Brain microvascular endothelial cell (primary cell): ENCODE results near the gene BLACAT1.

Experiments
- DNase-seq: peaks from one replicate; pipeline ENCODE4 v3.0.0-alpha.2; 2020
- H3K27ac ChIP-seq: fragments of 250-450 bp; sonication (Bioruptor Pico); 2 replicates; pipeline ENCODE4 v1.5.1; 2020; ENCODE audit warnings: mild to moderate bottlenecking, moderate library complexity
- H3K27me3 ChIP-seq: fragments of 250-450 bp; sonication (Bioruptor Pico); replicated peaks from 2 replicates; pipeline ENCODE4 v1.5.1; 2020; ENCODE audit warnings: mild to moderate bottlenecking
- H3K36me3 ChIP-seq: fragments of 250-450 bp; sonication (Bioruptor Pico); replicated peaks from 2 replicates; pipeline ENCODE4 v1.5.1; 2020; ENCODE audit warnings: mild to moderate bottlenecking
- H3K4me3 ChIP-seq: 2 replicates; pipeline ENCODE4 v1.5.1; 2011; ENCODE audit warnings: low read depth, mild to moderate bottlenecking, control low read depth, low read length, moderate library complexity
- CTCF ChIP-seq: IDR thresholded peaks from 2 replicates; pipeline ENCODE4 v1.5.1; 2011; ENCODE audit warnings: low read depth, mild to moderate bottlenecking, moderate library complexity, low read length, control low read depth, inconsistent platforms; ENCODE audit errors: missing control alignments
- in situ Hi-C: cut with HindIII; loops from 2 replicates; pipeline ENCODE4 v1.10.0; 2017; ENCODE audit warnings: low sequenced_read_pairs, low pct_ligation_motif_present

Gene BLACAT1

GRCh38 chr1:205475855-205476254, 20.0 kb upstream of the BLACAT1 start:
- H3K4me3 ChIP-seq, result no peak overlapping the region
- H3K27me3 ChIP-seq, result peaks cover 14% of the 10 kb centered on the region
- H3K36me3 ChIP-seq, result no peaks in the 10 kb centered on the region
- DNase-seq, result no peak
- in situ Hi-C loops, result no loop called here
- no peak overlapping the region for H3K27ac ChIP-seq
- TF ChIP-seq CTCF, result no peak

- no peak for DNase-seq
- in situ Hi-C loops, result no loop called here
- no peak for TF ChIP-seq CTCF
- no peak overlapping the region for H3K27ac ChIP-seq
- no peaks in the 10 kb centered on the region for H3K36me3 ChIP-seq
- H3K27me3 ChIP-seq, result peaks cover 7% of the 10 kb centered on the region
- no peak overlapping the region for H3K4me3 ChIP-seq
Measured at GRCh38 chr1:205474571-205474970, 18.7 kb upstream of the BLACAT1 start.

DNA sequence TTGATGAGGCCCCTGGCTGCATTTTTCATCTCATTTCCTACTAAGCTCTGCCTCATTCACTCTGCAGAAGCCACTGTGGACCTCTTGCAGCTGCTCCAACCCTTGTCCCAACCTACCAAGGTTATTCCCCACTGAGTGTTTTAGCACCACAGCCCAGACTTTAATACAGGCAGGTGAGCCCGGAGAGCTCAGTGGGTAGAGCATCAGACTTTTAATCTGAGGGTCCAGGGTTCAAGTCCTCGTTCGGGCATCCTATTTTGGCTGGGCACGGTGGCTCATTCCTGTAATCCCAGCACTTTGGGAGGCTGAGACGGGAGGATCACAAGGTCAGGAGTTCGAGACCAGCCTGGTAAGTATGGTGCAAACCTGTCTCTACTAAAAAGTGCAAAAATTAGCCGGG, 18.1 kb upstream of the BLACAT1 start:
- Histone ChIP-seq H3K36me3 (no peaks in the 10 kb centered on the region), H3K27ac (no peak overlapping the region), H3K4me3 (no peak overlapping the region), H3K27me3 (peaks cover 10% of the 10 kb centered on the region)
- TF ChIP-seq CTCF, result no peak
- DNase-seq, result no peak
- in situ Hi-C loops, result no loop called here

- H3K27me3 ChIP-seq, result peaks cover 10% of the 10 kb centered on the region
- in situ Hi-C loops, result no loop called here
- TF ChIP-seq CTCF, result no peak
Measured at GRCh38 chr1:205473475-205473874, 17.6 kb upstream of the BLACAT1 start.

DNA sequence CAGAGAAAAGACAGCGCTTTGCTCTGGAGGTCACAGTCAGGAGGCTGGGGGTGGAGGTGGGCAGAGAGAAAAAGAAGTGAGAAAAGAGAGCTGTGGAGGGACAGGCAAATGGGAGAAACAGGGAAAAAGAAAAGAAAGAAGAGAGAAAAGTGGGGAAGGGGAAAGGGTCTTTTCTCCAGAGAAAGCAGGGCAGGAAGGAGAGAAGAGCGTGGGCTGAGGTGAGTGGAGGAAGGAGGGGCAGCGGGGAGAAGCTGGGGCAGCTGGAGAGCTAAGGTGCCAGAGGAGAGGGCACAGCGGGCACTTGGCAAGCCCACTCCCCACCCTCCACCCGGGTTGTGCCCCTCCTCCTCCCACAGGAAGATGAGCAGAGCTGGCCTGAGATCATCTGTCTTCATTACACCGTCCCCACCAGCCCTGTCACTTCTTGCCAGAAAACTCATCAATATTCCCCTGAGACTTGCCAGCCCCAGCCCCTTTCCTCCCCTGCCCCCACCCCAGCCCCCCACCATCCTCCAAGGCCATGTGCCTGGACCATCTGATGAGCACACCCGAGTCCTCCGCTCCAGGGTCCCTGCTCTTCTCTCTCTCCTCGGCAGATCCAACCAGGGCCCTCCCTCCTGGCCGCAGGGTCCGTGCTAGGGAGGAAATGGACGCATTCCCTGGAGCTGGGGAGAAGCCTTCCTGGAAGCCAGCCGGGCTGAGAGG, 17.0 kb upstream of the BLACAT1 start:
- no peak for TF ChIP-seq CTCF
- no peaks in the 10 kb centered on the region for H3K36me3 ChIP-seq
- in situ Hi-C loops, result no loop called here
- no peak overlapping the region for H3K27ac ChIP-seq
- no peak overlapping the region for H3K4me3 ChIP-seq
- DNase-seq, result no peak
- peaks cover 10% of the 10 kb centered on the region for H3K27me3 ChIP-seq

More at GRCh38 chr1:205473475-205473874, 17.6 kb upstream of the BLACAT1 start:
- Histone ChIP-seq H3K36me3 (no peaks in the 10 kb centered on the region), H3K4me3 (no peak overlapping the region), H3K27ac (no peak overlapping the region)
- no peak for DNase-seq

DNA sequence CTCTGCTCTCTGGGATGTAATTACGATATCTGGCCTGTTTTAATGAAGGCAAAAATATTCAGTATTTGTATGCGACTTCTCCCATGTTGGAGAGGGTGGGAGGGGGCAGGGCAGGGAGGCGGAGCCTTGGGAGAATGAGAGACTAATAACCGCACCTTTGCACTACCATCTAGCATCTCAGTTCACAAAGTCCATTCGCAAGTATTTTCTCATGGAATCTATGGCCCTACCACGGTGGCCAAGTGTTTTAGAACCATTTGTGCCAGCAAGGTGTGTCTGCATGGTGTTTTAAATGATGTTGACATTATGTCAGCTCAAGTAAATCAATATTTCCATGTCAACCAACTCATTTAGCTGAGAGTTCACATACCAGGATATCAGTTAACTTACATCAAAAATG, 14.3 kb upstream of the BLACAT1 start:
- no peak overlapping the region for H3K4me3 ChIP-seq
- H3K27ac ChIP-seq, result no peak overlapping the region
- H3K27me3 ChIP-seq, result peaks cover 31% of the 10 kb centered on the region
- no peak for DNase-seq
- TF ChIP-seq CTCF, result no peak
- H3K36me3 ChIP-seq, result no peaks in the 10 kb centered on the region
- in situ Hi-C loops, result no loop called here
